GM19324 (cell line): Measurements from ENCODE around the gene LMCD1.
"Not testable (repeated sequence)": the region's sequence is repeated elsewhere in the genome, so short reads cannot be mapped to it uniquely, and the experiment has no call there.

Experiments used
- ATAC-seq: cut with Tn5 transposase; IDR thresholded peaks from one replicate; pipeline ENCODE4 v1.9.1; 2021; ENCODE audit warnings: mild to moderate bottlenecking, moderate library complexity; ENCODE audit not compliant: unreplicated experiment, low FRiP score

The LMCD1 gene

GRCh38 chr3:8579943-8580342 lies 78.3 kb downstream of the LMCD1 start:
- ATAC-seq = no peak

- not testable (repeated sequence) for ATAC-seq
Measured at GRCh38 chr3:8580434-8580833, 78.8 kb downstream of the LMCD1 start.

GRCh38 chr3:8581373-8581772 lies 79.8 kb downstream of the LMCD1 start:
- no peak for ATAC-seq

- ATAC-seq = no peak
Measured at GRCh38 chr3:8581806-8582445, 80.3 kb downstream of the LMCD1 start.

- no peak for ATAC-seq
Measured at GRCh38 chr3:8584661-8585060, 83.0 kb downstream of the LMCD1 start.

GRCh38 chr3:8589880-8590556 lies 88.4 kb downstream of the LMCD1 start:
- ATAC-seq = no peak

- ATAC-seq = no peak
Measured at GRCh38 chr3:8593021-8593827, 91.6 kb downstream of the LMCD1 start.

- ATAC-seq = no peak
Measured at GRCh38 chr3:8595252-8595651, 93.6 kb downstream of the LMCD1 start.

- ATAC-seq = no peak
Measured at GRCh38 chr3:8595695-8596115, 94.1 kb downstream of the LMCD1 start.

- ATAC-seq = no peak
Measured at GRCh38 chr3:8596321-8597218, 94.9 kb downstream of the LMCD1 start.

GRCh38 chr3:8597219-8597853 lies 95.7 kb downstream of the LMCD1 start:
- ATAC-seq = no peak

GRCh38 chr3:8599146-8599545 lies 97.5 kb downstream of the LMCD1 start:
- no peak for ATAC-seq

- no peak for ATAC-seq
Measured at GRCh38 chr3:8600457-8600856, 98.8 kb downstream of the LMCD1 start.

- no peak for ATAC-seq
Measured at GRCh38 chr3:8603115-8603710, 101.6 kb downstream of the LMCD1 start.

- no peak for ATAC-seq
Measured at GRCh38 chr3:8604006-8604405, 102.4 kb downstream of the LMCD1 start.

- ATAC-seq = no peak
Measured at GRCh38 chr3:8604988-8605387, 103.4 kb downstream of the LMCD1 start.

GRCh38 chr3:8606701-8607231 lies 105.1 kb downstream of the LMCD1 start:
- ATAC-seq = no peak

GRCh38 chr3:8607234-8608040 lies 105.8 kb downstream of the LMCD1 start:
- no peak for ATAC-seq
